ENCODE measurements around the gene PBLD. TPM values are rescaled to one million over a fixed set of nuclear protein-coding genes. Genes with fewer than 3 reads are reported as not detected.

Gene PBLD
- total and polyA plus RNA-seq, 9 of the 15 experiments (the other 6 are each of a cell fraction or from before 2014, with no cell fraction given): 1.2 to 4.3 (median 2.5) TPM

- TF ChIP-seq SFPQ (IDR thresholded peaks at IDR 0.05; ENCODE audit: low read depth, low read length) (no peak), SIN3B (IDR thresholded peaks at IDR 0.05; ENCODE audit: low read depth) (no peak), DEAF1 (CRISPR knock-in tag; IDR thresholded peaks at IDR 0.05) (no peak), RAD21 (CRISPR knock-in tag; conservative IDR thresholded peaks at IDR 0.05 in 1 of 2, IDR thresholded peaks at IDR 0.05 in 1 of 2) (no peak; a peak in 1 of 4 replicates), E2F3 (CRISPR knock-in tag; IDR thresholded peaks at IDR 0.05) (no peak), CHAMP1 (IDR thresholded peaks at IDR 0.05) (no peak), CBX2 (IDR thresholded peaks at IDR 0.05; ENCODE audit: insufficient read depth, low read length, poor library complexity, severe bottlenecking) (no peak), TRIM28 (IDR thresholded peaks at IDR 0.05) (no peak), CC2D1A (IDR thresholded peaks at IDR 0.05) (peak; percentile 24; the same call in 1 of the 2 replicates), KLF10 (CRISPR knock-in tag; IDR thresholded peaks at IDR 0.05) (0 out of 2 replicates have a peak, but pooled peaks have one; percentile 19), CHD4 (IDR thresholded peaks at IDR 0.05; ENCODE audit: insufficient read depth, insufficient replicate concordance, low read depth, low read length, poor library complexity, severe bottlenecking) (no peak), ZBTB26 (CRISPR knock-in tag; IDR thresholded peaks at IDR 0.05) (no peak), ZBTB43 (CRISPR knock-in tag; IDR thresholded peaks at IDR 0.05) (no peak), KLF1 (tag; IDR thresholded peaks at IDR 0.05) (no peak), MXD1 (CRISPR knock-in tag; IDR thresholded peaks at IDR 0.05; ENCODE audit: borderline replicate concordance, poor library complexity, severe bottlenecking) (no peak), SP2 (IDR thresholded peaks at IDR 0.05; ENCODE audit: extremely low read depth, low read depth, low read length, poor library complexity, severe bottlenecking) (no peak)
Measured at GRCh38 chr10:68327889-68328786, 4.6 kb downstream of the PBLD start (continued).
